ENCODE results near the gene STRN3.

DNA sequence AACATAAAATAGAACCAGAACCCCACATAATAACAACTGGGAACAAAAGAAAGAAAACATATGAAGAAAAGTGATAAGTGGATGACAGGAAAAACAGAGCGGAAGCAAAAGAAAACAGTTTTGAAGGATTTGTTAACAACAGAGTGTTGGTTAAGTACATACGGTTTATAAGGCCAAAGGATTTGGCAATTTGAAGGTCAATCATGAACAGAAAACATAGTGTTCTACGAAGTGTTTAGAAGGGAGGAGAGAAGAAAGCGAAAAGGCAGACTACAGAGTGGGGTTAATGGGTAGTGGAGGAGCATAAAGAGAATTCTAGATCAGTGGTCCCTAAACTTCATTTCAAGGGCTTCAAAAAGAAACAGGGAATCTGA is 4.6 kb downstream of the STRN3 start:
- TF ChIP-seq, protein P1, sequence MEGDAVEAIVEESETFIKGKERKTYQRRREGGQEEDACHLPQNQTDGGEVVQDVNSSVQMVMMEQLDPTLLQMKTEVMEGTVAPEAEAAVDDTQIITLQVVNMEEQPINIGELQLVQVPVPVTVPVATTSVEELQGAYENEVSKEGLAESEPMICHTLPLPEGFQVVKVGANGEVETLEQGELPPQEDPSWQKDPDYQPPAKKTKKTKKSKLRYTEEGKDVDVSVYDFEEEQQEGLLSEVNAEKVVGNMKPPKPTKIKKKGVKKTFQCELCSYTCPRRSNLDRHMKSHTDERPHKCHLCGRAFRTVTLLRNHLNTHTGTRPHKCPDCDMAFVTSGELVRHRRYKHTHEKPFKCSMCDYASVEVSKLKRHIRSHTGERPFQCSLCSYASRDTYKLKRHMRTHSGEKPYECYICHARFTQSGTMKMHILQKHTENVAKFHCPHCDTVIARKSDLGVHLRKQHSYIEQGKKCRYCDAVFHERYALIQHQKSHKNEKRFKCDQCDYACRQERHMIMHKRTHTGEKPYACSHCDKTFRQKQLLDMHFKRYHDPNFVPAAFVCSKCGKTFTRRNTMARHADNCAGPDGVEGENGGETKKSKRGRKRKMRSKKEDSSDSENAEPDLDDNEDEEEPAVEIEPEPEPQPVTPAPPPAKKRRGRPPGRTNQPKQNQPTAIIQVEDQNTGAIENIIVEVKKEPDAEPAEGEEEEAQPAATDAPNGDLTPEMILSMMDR (IDR thresholded peaks at IDR 0.05) = no peak
- TF ChIP-seq POLR2A (IDR thresholded peaks at IDR 0.05) = no peak
